Renal pelvis (tissue), 4 donors: Measurements from ENCODE around the gene LRRC71. TPM values are rescaled to one million over a fixed set of nuclear protein-coding genes. Genes with fewer than 3 reads are reported as not detected.

ENCODE experiments used
- DNase-seq: peaks from one replicate; pipeline ENCODE4 v3.0.0-alpha.2; 2013
- polyA plus RNA-seq, 3 donors: library from polyadenylated mRNA; unstranded; fragments of 120-200 nt; gene quantifications; one replicate each; pipeline ENCODE4 v1.2.1, GENCODE V29; 2013; ENCODE audit not compliant: insufficient read length in 3 of 3

Gene LRRC71
- polyA plus RNA-seq, 3 donors: 0.38 to 1.1 (median 0.96) TPM

- no peak for DNase-seq
Observed at GRCh38 chr1:156945881-156946661, 25.6 kb downstream of the LRRC71 start.

GRCh38 chr1:156947127-156947526, 26.7 kb downstream of the LRRC71 start:
- DNase-seq: no peak

GRCh38 chr1:156947818-156948525, 27.5 kb downstream of the LRRC71 start:
- DNase-seq: no peak

- no peak for DNase-seq
Observed at GRCh38 chr1:156948708-156949107, 28.3 kb downstream of the LRRC71 start.

- DNase-seq: no peak
Observed at GRCh38 chr1:156949127-156949526, 28.7 kb downstream of the LRRC71 start.

GRCh38 chr1:156951371-156951770, 30.9 kb downstream of the LRRC71 start:
- no peak for DNase-seq

- no peak for DNase-seq
Observed at GRCh38 chr1:156953571-156953970, 33.1 kb downstream of the LRRC71 start.

- DNase-seq: no peak
Observed at GRCh38 chr1:156956333-156956732, 35.9 kb downstream of the LRRC71 start.

- DNase-seq: no peak
Observed at GRCh38 chr1:156957634-156958033, 37.2 kb downstream of the LRRC71 start.

- DNase-seq: no peak
Observed at GRCh38 chr1:156958247-156958714, 37.8 kb downstream of the LRRC71 start.

- peak; percentile 16 for DNase-seq
Observed at GRCh38 chr1:156959414-156959813, 39.0 kb downstream of the LRRC71 start.

GRCh38 chr1:156959925-156960324, 39.5 kb downstream of the LRRC71 start:
- DNase-seq: no peak

- no peak for DNase-seq
Observed at GRCh38 chr1:156961709-156962108, 41.3 kb downstream of the LRRC71 start.

- no peak for DNase-seq
Observed at GRCh38 chr1:156963621-156964020, 43.2 kb downstream of the LRRC71 start.

- DNase-seq: no peak
Observed at GRCh38 chr1:156964441-156964840, 44.0 kb downstream of the LRRC71 start.

GRCh38 chr1:156969496-156969895, 49.1 kb downstream of the LRRC71 start:
- DNase-seq: no peak

GRCh38 chr1:156970017-156970416, 49.6 kb downstream of the LRRC71 start:
- DNase-seq: no peak

GRCh38 chr1:156973417-156973816, 53.0 kb downstream of the LRRC71 start:
- DNase-seq: no peak

- DNase-seq: no peak
Observed at GRCh38 chr1:156975084-156975483, 54.7 kb downstream of the LRRC71 start.

- DNase-seq: no peak
Observed at GRCh38 chr1:156980551-156980950, 60.1 kb downstream of the LRRC71 start.
